ENCODE data around the gene HSF2BP.

Gene HSF2BP

DNA sequence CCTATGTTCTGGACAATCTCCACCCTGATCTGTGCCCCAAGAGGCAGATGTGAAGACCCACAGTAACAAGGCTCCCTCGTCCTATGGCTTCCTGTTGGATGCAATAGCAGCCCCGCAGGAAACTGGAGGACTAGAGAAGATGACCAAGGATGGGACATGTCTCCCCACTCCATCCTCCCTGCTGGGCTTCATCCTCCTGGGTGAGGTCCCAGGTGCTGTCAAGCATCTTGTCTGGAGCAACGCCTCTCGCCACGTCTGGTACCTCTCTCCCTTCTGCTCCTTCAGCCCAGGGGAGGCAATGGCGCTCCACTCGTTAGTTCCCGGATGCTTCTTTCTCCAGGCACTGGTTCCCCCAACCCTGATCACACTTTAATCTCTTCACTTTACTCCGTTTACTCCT is 11.1 kb downstream of the HSF2BP start:
- no peak overlapping the region for H3K4me3 Mint-ChIP-seq

DNA sequence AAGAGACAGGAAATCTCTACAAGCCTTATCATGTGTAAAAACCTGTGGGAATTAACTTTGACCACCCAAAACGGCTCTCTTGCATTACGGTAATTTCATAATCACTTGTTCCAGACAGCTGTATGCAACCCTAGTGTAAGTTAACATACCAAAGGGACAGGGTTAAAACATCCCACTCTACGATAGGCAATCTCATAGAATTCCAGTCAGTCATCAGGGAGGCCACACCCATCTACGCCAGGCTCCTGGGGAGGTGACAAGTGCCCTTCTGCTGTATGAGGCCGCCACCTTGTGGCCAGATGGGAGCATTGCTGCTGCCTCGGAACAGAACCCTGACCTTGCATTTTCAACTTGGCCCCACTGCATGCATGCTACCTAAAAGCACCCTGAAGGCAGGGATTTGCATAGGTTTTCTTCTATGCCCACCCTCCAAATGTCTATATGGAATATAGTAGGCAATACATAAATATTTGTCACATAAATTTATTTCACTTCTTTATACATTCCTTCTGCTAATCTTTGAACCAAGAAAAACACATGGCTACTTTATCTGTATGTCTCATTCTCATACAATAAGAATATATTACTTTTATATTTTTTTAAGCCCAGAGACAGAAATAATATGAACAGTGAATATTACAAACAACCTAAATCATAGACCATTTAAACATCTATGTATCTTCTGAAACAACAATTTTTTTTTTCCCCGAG is 12.6 kb downstream of the HSF2BP start:
- peak overlapping the region in 1 of 3 experiments; percentile 48 for H3K27ac Mint-ChIP-seq
- peaks cover 18% of the 10 kb centered on the region for H3K4me1 Mint-ChIP-seq
- TF ChIP-seq, protein P1, sequence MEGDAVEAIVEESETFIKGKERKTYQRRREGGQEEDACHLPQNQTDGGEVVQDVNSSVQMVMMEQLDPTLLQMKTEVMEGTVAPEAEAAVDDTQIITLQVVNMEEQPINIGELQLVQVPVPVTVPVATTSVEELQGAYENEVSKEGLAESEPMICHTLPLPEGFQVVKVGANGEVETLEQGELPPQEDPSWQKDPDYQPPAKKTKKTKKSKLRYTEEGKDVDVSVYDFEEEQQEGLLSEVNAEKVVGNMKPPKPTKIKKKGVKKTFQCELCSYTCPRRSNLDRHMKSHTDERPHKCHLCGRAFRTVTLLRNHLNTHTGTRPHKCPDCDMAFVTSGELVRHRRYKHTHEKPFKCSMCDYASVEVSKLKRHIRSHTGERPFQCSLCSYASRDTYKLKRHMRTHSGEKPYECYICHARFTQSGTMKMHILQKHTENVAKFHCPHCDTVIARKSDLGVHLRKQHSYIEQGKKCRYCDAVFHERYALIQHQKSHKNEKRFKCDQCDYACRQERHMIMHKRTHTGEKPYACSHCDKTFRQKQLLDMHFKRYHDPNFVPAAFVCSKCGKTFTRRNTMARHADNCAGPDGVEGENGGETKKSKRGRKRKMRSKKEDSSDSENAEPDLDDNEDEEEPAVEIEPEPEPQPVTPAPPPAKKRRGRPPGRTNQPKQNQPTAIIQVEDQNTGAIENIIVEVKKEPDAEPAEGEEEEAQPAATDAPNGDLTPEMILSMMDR (IDR thresholded peaks at IDR 0.05; ENCODE audit: unreplicated experiment in 3 of 3), result peak; percentile 98 to 100 (median 99)
- H3K9me3 Mint-ChIP-seq, result no peaks in the 10 kb centered on the region
- H3K36me3 Mint-ChIP-seq (ENCODE audit: low read depth), result no peaks in the 10 kb centered on the region
- H3K4me3 Mint-ChIP-seq, result peak overlapping the region in 1 of 3 experiments; percentile 13
- H3K27me3 Mint-ChIP-seq (ENCODE audit: low read depth), result no peaks in the 10 kb centered on the region

More for the DNA sequence above, 11.1 kb downstream of the HSF2BP start:
- Mint-ChIP-seq H3K27ac (no peak overlapping the region), H3K4me1 (peaks cover 18% of the 10 kb centered on the region), H3K36me3 (ENCODE audit: low read depth) (no peaks in the 10 kb centered on the region), H3K27me3 (ENCODE audit: low read depth) (no peaks in the 10 kb centered on the region), H3K9me3 (no peaks in the 10 kb centered on the region)
- TF ChIP-seq, protein P1 (IDR thresholded peaks at IDR 0.05; ENCODE audit: unreplicated experiment in 3 of 3), result no peak

DNA sequence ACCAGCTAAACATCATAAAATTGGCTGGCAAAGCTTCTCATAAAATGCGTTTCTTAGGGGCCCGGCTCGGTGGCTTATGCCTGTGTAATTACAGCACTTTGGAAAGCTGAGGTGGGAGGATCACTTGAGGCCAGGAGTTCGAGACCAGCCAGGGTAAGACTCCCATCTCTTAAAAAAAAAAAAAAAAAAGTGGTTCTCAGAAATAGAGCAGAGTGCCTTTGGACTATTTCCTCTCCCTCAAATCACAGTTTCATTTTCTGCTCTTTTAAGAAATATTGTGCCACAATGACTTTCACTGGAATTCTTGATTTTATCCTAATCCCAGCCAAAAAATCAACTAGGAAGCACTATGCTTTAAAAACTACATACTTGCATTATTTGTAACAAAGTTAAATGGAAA is 13.3 kb downstream of the HSF2BP start:
- no peaks in the 10 kb centered on the region for H3K9me3 Mint-ChIP-seq
- H3K4me3 Mint-ChIP-seq, result no peak overlapping the region
- H3K4me1 Mint-ChIP-seq, result peaks cover 18% of the 10 kb centered on the region
- TF ChIP-seq, protein P1 (IDR thresholded peaks at IDR 0.05; ENCODE audit: unreplicated experiment in 3 of 3), result no peak
- H3K27me3 Mint-ChIP-seq (ENCODE audit: low read depth), result no peaks in the 10 kb centered on the region
- H3K27ac Mint-ChIP-seq, result no peak overlapping the region
- H3K36me3 Mint-ChIP-seq (ENCODE audit: low read depth), result no peaks in the 10 kb centered on the region

DNA sequence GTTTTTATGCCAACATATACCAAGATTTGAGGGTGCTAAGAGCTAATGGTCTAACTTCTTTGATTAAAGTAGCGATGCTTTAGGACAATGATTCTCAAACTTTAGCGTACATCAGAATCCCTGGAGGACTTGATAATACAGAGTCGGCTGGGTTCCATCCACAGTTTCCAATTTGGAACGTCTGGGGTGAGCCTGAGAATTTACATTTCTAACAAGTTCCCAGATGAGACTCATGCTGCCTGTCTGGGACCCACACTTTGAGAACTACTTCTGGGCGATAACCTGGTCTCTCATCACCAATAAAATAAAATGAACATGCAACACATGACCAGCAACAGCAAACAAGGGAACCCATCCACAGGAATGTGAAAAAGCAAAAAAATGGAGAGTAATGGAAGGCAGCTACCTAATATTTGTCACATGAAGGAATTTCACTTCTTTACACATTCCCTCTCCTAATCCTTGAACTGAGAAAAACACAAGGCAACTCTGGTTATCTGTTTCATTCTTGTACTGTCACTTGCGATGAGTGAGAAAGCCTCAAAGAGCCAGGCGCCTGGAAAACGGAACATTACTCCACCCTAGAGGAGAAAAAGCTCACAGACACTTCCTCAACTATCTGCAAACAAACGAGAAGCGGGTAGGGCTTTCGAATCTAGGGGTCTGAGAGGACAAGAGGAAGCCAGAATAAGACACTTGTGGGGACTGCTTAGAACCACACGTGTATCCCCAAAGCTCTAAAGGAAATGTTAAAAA is 14.0 kb downstream of the HSF2BP start:
- peaks cover 18% of the 10 kb centered on the region for H3K4me1 Mint-ChIP-seq
- H3K9me3 Mint-ChIP-seq, result no peaks in the 10 kb centered on the region
- H3K4me3 Mint-ChIP-seq, result no peak overlapping the region
- no peaks in the 10 kb centered on the region for H3K27me3 Mint-ChIP-seq (ENCODE audit: low read depth)
- TF ChIP-seq, protein P1 (IDR thresholded peaks at IDR 0.05; ENCODE audit: unreplicated experiment in 3 of 3), result peak; percentile 54 to 68 (median 60)
- H3K36me3 Mint-ChIP-seq (ENCODE audit: low read depth), result no peaks in the 10 kb centered on the region
- peak overlapping the region in 1 of 3 experiments; percentile 11 for H3K27ac Mint-ChIP-seq

DNA sequence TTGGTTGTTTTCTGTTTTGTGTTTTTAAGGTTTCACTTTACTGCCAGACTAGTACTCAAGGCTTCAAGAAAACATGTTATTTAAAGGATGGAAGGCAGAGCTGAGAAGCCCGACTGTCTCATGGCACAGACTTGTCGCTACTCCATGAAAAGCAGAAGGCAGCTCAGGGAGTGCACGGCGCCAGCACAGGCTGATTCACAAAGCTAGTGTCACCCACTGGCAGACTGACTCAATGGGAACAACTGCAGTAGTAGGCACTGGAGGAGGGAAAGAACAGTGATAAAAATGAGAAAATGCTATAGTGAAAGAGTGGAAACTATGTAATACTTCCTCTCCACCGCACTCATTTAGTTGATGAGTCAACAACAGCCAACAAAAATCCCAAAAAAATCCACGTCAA is 14.7 kb downstream of the HSF2BP start:
- Mint-ChIP-seq H3K27me3 (ENCODE audit: low read depth) (no peaks in the 10 kb centered on the region), H3K4me3 (no peak overlapping the region), H3K4me1 (peaks cover 18% of the 10 kb centered on the region), H3K36me3 (ENCODE audit: low read depth) (no peaks in the 10 kb centered on the region), H3K27ac (no peak overlapping the region), H3K9me3 (no peaks in the 10 kb centered on the region)
- TF ChIP-seq, protein P1 (IDR thresholded peaks at IDR 0.05; ENCODE audit: unreplicated experiment in 3 of 3), result no peak
